HL-60 (cell line): ENCODE results near the gene PAPPA.

Experiments
- DNase-seq, 2 experiments: peaks; one replicate each; pipeline ENCODE4 v3.0.0-alpha.2; 2010 to 2020; ENCODE audit warnings: low read depth in 1 of 2, low spot score in 1 of 2
- H3K27ac ChIP-seq: fragments of 250-450 bp; sonication (Bioruptor Pico); replicated peaks from 2 replicates; pipeline ENCODE4 v1.5.1; 2020; ENCODE audit warnings: mild to moderate bottlenecking, moderate library complexity
- H3K27me3 ChIP-seq: fragments of 250-450 bp; sonication (Bioruptor Pico); 2 replicates; pipeline ENCODE4 v1.5.1; 2021; ENCODE audit warnings: mild to moderate bottlenecking, moderate library complexity; ENCODE audit not compliant: insufficient read depth, poor library complexity, severe bottlenecking
- H3K4me3 ChIP-seq: replicated peaks from 2 replicates; pipeline ENCODE4 v1.5.1; 2011; ENCODE audit warnings: mild to moderate bottlenecking, control low read depth, low read length; ENCODE audit not compliant: insufficient read depth
- CTCF ChIP-seq: IDR thresholded peaks from one replicate; pipeline ENCODE4 v1.5.1; 2011; ENCODE audit warnings: low read length, control low read depth, inconsistent platforms; ENCODE audit not compliant: insufficient read depth
- GABPA ChIP-seq: IDR thresholded peaks from 2 replicates; pipeline ENCODE4 v1.6.1; 2012; ENCODE audit warnings: low read depth
- POLR2AphosphoS5 ChIP-seq: IDR thresholded peaks from 2 replicates; pipeline ENCODE4 v1.6.1; 2012; ENCODE audit warnings: low read depth
- SPI1 ChIP-seq: IDR thresholded peaks from 2 replicates; pipeline ENCODE4 v1.6.1; 2012; ENCODE audit warnings: low read depth, mild to moderate bottlenecking, borderline replicate concordance
- long read RNA-seq: library from polyadenylated mRNA; unstranded; transcript quantifications from one replicate; pipeline ENCODE4 v2.0.0, GENCODE V29; 2020
- TF ChIP-seq, protein P1 (sequence below): IDR thresholded peaks from 2 replicates; pipeline ENCODE4 v1.6.1; 2012; ENCODE audit warnings: low read depth; ENCODE audit not compliant: insufficient replicate concordance

The PAPPA gene, protein sequence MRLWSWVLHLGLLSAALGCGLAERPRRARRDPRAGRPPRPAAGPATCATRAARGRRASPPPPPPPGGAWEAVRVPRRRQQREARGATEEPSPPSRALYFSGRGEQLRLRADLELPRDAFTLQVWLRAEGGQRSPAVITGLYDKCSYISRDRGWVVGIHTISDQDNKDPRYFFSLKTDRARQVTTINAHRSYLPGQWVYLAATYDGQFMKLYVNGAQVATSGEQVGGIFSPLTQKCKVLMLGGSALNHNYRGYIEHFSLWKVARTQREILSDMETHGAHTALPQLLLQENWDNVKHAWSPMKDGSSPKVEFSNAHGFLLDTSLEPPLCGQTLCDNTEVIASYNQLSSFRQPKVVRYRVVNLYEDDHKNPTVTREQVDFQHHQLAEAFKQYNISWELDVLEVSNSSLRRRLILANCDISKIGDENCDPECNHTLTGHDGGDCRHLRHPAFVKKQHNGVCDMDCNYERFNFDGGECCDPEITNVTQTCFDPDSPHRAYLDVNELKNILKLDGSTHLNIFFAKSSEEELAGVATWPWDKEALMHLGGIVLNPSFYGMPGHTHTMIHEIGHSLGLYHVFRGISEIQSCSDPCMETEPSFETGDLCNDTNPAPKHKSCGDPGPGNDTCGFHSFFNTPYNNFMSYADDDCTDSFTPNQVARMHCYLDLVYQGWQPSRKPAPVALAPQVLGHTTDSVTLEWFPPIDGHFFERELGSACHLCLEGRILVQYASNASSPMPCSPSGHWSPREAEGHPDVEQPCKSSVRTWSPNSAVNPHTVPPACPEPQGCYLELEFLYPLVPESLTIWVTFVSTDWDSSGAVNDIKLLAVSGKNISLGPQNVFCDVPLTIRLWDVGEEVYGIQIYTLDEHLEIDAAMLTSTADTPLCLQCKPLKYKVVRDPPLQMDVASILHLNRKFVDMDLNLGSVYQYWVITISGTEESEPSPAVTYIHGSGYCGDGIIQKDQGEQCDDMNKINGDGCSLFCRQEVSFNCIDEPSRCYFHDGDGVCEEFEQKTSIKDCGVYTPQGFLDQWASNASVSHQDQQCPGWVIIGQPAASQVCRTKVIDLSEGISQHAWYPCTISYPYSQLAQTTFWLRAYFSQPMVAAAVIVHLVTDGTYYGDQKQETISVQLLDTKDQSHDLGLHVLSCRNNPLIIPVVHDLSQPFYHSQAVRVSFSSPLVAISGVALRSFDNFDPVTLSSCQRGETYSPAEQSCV (N-terminal part only)
- long read RNA-seq: 0 reads

- Histone ChIP-seq H3K4me3 (no peak within 1 kb of the TSS), H3K27me3 (peaks cover 34% of the 10 kb centered on the region), H3K27ac (no peak within 1 kb of the TSS)
- TF ChIP-seq, protein P1, sequence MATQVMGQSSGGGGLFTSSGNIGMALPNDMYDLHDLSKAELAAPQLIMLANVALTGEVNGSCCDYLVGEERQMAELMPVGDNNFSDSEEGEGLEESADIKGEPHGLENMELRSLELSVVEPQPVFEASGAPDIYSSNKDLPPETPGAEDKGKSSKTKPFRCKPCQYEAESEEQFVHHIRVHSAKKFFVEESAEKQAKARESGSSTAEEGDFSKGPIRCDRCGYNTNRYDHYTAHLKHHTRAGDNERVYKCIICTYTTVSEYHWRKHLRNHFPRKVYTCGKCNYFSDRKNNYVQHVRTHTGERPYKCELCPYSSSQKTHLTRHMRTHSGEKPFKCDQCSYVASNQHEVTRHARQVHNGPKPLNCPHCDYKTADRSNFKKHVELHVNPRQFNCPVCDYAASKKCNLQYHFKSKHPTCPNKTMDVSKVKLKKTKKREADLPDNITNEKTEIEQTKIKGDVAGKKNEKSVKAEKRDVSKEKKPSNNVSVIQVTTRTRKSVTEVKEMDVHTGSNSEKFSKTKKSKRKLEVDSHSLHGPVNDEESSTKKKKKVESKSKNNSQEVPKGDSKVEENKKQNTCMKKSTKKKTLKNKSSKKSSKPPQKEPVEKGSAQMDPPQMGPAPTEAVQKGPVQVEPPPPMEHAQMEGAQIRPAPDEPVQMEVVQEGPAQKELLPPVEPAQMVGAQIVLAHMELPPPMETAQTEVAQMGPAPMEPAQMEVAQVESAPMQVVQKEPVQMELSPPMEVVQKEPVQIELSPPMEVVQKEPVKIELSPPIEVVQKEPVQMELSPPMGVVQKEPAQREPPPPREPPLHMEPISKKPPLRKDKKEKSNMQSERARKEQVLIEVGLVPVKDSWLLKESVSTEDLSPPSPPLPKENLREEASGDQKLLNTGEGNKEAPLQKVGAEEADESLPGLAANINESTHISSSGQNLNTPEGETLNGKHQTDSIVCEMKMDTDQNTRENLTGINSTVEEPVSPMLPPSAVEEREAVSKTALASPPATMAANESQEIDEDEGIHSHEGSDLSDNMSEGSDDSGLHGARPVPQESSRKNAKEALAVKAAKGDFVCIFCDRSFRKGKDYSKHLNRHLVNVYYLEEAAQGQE: no peak
- TF ChIP-seq POLR2AphosphoS5 (no peak), GABPA (no peak), CTCF (no peak), SPI1 (no peak)
- DNase-seq: no peak
These were observed at the start of gene PAPPA for GRCh38 chr9:116153765-116154333. TSS of gene PAPPA (plus strand) at chr9:116153791. CDS start at chr9:116154173, 382 bp downstream.

GRCh38 chr9:116103976-116104820 lies 49.4 kb upstream of the PAPPA start:
- no peak overlapping the region for H3K27ac ChIP-seq
- H3K4me3 ChIP-seq: no peak overlapping the region
- no peaks in the 10 kb centered on the region for H3K27me3 ChIP-seq
- no peak for DNase-seq
- TF ChIP-seq, protein P1: no peak
- TF ChIP-seq GABPA: no peak
- no peak for TF ChIP-seq POLR2AphosphoS5
- TF ChIP-seq SPI1: no peak
- no peak for TF ChIP-seq CTCF

GRCh38 chr9:116112236-116112635 lies 41.4 kb upstream of the PAPPA start:
- Histone ChIP-seq H3K4me3 (no peak overlapping the region), H3K27ac (no peak overlapping the region), H3K27me3 (no peaks in the 10 kb centered on the region)
- no peak for DNase-seq
- TF ChIP-seq GABPA: no peak
- no peak for TF ChIP-seq POLR2AphosphoS5
- TF ChIP-seq CTCF: no peak
- TF ChIP-seq SPI1: no peak
- TF ChIP-seq, protein P1: no peak
